Measurements from ENCODE around the gene TNIP3.

DNA sequence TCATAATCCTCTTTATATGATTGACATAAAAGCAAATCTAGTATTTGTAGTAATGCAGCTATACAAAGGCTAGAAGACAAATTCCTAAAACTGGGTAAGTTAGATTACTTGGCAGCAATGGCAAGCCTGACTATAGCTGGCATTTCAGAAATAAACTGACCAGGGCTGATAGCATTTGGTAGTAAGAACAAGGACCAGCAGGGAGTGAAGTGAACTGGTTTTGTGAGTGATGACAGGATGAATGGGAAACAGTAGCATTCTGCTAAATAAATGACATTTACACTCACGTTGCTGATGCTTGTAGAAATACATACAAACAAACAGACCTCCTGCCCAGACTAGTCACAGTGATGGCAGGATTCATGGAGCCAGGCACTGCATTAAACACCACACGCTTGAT is 31.5 kb upstream of the TNIP3 start:
- TF ChIP-seq, protein P1, sequence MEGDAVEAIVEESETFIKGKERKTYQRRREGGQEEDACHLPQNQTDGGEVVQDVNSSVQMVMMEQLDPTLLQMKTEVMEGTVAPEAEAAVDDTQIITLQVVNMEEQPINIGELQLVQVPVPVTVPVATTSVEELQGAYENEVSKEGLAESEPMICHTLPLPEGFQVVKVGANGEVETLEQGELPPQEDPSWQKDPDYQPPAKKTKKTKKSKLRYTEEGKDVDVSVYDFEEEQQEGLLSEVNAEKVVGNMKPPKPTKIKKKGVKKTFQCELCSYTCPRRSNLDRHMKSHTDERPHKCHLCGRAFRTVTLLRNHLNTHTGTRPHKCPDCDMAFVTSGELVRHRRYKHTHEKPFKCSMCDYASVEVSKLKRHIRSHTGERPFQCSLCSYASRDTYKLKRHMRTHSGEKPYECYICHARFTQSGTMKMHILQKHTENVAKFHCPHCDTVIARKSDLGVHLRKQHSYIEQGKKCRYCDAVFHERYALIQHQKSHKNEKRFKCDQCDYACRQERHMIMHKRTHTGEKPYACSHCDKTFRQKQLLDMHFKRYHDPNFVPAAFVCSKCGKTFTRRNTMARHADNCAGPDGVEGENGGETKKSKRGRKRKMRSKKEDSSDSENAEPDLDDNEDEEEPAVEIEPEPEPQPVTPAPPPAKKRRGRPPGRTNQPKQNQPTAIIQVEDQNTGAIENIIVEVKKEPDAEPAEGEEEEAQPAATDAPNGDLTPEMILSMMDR (IDR thresholded peaks at IDR 0.05) = no peak
- no peak for TF ChIP-seq POLR2A (IDR thresholded peaks at IDR 0.05)
